Activated CD8-positive, alpha-beta T cell treated with anti-CD3 and anti-CD28 coated beads for 36 hours (primary cell): Measurements from ENCODE around the gene EIF2B2. TPM values are rescaled to one million over a fixed set of nuclear protein-coding genes. Genes with fewer than 3 reads are reported as not detected.
A peak's percentile ranks its signal among the peaks of the same experiment; 100 is the strongest.

ENCODE experiments used
- ATAC-seq: fragments of 200-7000 bp; cut with Tn5 transposase; one replicate; pipeline ENCODE4 v1.10.0; 2021; ENCODE audit warnings: mild to moderate bottlenecking, moderate library complexity
- CTCF ChIA-PET: fragments of 350-600 bp; sonication (Branson Sonifier 250); formaldehyde crosslinking; loops from one replicate; lab custom pipeline; 2021; ENCODE audit warnings: antibody characterized with exemption; lab: Charles Lee
- POLR2A ChIA-PET: fragments of 350-600 bp; sonication (Branson Sonifier 250); formaldehyde crosslinking; loops from one replicate; lab custom pipeline; 2021; ENCODE audit warnings: antibody characterized with exemption; lab: Charles Lee
- DNase-seq: peaks from one replicate; pipeline ENCODE4 v3.0.0-alpha.2; 2020
- H3K27ac Mint-ChIP-seq: one replicate; pipeline ENCODE4 v1.8.0; 2021; ENCODE audit warnings: mild to moderate bottlenecking, mixed read lengths
- H3K27me3 Mint-ChIP-seq: one replicate; pipeline ENCODE4 v1.8.0; 2021; ENCODE audit warnings: mixed read lengths
- H3K36me3 Mint-ChIP-seq: one replicate; pipeline ENCODE4 v1.8.0; 2021; ENCODE audit warnings: low read depth, mixed read lengths
- H3K4me1 Mint-ChIP-seq: one replicate; pipeline ENCODE4 v1.8.0; 2021; ENCODE audit warnings: low read depth, mixed read lengths
- H3K4me3 Mint-ChIP-seq: one replicate; pipeline ENCODE4 v1.8.0; 2021; ENCODE audit warnings: mild to moderate bottlenecking, moderate library complexity, mixed read lengths
- H3K9me3 Mint-ChIP-seq: one replicate; pipeline ENCODE4 v1.8.0; 2021; ENCODE audit warnings: mixed read lengths
- intact Hi-C: fragments of 100-400 bp; cut with micrococcal nuclease; formaldehyde crosslinking; loops from one replicate; pipeline ENCODE4 v1.10.0; 2022
- total RNA-seq, 2 experiments: library from RNA; stranded (reverse); gene quantifications; one replicate each; pipeline ENCODE4 v1.2.3, GENCODE V29; 2021
- TF ChIP-seq, protein P1 (sequence below): fragments of 200-600 bp; IDR thresholded peaks from one replicate; pipeline ENCODE4 v1.8.0; 2022; ENCODE audit warnings: antibody characterized with exemption, mild to moderate bottlenecking

The EIF2B2 gene
- total RNA-seq, 2 experiments from 2014 or later: 50.5 to 51.9 TPM

DNA sequence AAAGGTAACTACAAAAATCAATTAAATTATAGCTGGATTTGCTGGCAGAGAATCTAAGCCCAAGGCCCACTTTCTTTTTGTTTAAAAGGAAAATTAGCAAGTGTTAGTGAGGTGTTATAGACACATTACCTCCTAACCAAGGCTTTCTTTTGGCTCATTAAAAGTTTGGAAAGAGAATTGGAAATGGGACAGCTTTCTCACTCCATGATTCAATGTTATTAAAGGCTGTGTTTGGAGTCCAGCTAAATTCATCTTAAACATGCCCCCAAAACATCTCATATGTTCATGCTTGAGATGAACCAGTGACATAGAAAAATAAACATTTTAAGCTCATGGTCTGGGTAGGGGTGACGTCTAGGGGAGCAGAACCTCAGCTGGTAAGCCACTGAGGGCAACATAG lies 33.9 kb upstream of the EIF2B2 start:
- CTCF ChIA-PET: interaction anchor here (1.2 to 4.6 kb wide), 3 partner anchors 23 to 62 kb away, joined by 3 to 26 read pairs (median 9); no protein-coding TSS in a partner anchor
- ATAC-seq: no peak

DNA sequence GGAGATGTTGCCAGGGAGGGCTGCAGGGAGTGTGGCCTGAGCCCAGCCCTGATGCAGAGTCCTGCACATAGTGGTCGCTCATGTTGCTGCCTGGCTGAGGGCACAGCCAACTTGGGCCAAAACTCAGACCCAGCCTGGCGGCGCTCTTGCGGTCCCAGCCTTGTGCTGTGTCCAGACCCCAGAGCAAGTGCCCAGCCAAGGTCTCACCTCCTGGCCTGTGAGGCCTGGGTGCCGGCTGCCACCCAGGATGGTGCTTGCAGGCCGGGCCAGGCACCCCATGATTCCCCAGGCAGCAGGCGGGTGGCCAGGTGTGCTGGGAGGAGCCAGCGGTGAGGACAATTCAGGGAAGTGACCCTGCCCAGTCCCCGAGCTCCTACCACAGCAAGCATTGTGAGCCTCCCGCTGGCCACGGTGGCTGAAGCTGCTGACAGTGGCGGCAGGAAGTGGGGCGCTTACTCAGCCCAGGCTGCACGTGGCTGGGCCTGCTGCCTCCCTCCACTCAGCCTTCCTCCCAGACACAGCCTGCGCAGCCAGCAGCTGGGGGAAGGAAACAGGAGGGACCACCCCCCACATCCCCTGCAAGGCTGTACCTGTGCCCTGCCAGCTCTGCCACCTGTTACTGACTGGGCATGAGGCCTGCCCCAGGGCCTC lies 29.6 kb upstream of the EIF2B2 start:
- Mint-ChIP-seq H3K36me3 (no peaks in the 10 kb centered on the region), H3K27me3 (no peaks in the 10 kb centered on the region), H3K9me3 (no peaks in the 10 kb centered on the region), H3K4me3 (no peak overlapping the region), H3K4me1 (peaks cover 5% of the 10 kb centered on the region), H3K27ac (peak overlapping the region; percentile 25)
- POLR2A ChIA-PET: interaction anchor here (0.6 to 1.2 kb wide), 3 partner anchors 15 to 128 kb away, joined by 3 read pairs; no protein-coding TSS in a partner anchor
- ATAC-seq (peak; percentile 89), DNase-seq (peak; percentile 68)
- TF ChIP-seq, protein P1, sequence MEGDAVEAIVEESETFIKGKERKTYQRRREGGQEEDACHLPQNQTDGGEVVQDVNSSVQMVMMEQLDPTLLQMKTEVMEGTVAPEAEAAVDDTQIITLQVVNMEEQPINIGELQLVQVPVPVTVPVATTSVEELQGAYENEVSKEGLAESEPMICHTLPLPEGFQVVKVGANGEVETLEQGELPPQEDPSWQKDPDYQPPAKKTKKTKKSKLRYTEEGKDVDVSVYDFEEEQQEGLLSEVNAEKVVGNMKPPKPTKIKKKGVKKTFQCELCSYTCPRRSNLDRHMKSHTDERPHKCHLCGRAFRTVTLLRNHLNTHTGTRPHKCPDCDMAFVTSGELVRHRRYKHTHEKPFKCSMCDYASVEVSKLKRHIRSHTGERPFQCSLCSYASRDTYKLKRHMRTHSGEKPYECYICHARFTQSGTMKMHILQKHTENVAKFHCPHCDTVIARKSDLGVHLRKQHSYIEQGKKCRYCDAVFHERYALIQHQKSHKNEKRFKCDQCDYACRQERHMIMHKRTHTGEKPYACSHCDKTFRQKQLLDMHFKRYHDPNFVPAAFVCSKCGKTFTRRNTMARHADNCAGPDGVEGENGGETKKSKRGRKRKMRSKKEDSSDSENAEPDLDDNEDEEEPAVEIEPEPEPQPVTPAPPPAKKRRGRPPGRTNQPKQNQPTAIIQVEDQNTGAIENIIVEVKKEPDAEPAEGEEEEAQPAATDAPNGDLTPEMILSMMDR: no peak
- intact Hi-C loops: no loop called here
- CTCF ChIA-PET: interaction anchor here (0.6 to 2.9 kb wide), 3 partner anchors 28 to 159 kb away, joined by 3 to 11 read pairs (median 3); no protein-coding TSS in a partner anchor

More for the DNA sequence above, 33.9 kb upstream of the EIF2B2 start:
- Mint-ChIP-seq H3K4me1 (peaks cover 6% of the 10 kb centered on the region), H3K36me3 (no peaks in the 10 kb centered on the region), H3K9me3 (no peaks in the 10 kb centered on the region), H3K27me3 (peaks cover 3% of the 10 kb centered on the region), H3K27ac (no peak overlapping the region), H3K4me3 (no peak overlapping the region)
- no peak for DNase-seq
- intact Hi-C loops: no loop called here
- POLR2A ChIA-PET: no interaction called here
- TF ChIP-seq, protein P1: no peak

DNA sequence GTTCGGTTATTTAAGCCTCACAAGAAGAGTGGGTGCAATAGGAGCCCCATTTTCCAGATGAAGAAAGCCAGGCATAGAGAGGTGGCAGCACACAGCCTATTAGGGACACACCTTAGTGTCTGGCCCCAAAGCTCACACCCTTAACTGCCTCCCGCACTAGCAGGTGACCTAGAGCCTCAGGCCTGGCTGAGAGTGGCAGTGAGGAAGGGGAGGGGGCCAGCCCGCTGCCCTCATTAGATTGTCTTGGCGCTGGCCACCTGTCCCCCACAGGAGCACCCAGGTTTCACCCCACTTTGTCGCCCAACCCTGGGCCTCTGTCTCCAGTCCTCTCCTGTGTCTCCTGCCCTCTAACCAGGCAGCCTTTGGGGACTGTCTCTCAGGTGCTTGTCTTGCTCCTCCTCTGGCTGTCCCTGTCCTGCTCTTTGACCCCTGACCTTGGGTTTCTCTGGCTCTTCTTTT lies 28.8 kb upstream of the EIF2B2 start:
- Mint-ChIP-seq H3K27me3 (no peaks in the 10 kb centered on the region), H3K4me3 (no peak overlapping the region), H3K9me3 (no peaks in the 10 kb centered on the region), H3K4me1 (peaks cover 5% of the 10 kb centered on the region), H3K36me3 (no peaks in the 10 kb centered on the region), H3K27ac (peak overlapping the region; percentile 6)
- intact Hi-C loops: no loop called here
- TF ChIP-seq, protein P1: no peak
- ATAC-seq: no peak
- ChIA-PET CTCF (interaction anchor here (1.2 to 2.9 kb wide), 2 partner anchors 28 to 112 kb away, joined by 3 to 11 read pairs; no protein-coding TSS in a partner anchor), POLR2A (interaction anchor here (0.6 to 1.2 kb wide), 2 partner anchors 66 to 94 kb away, joined by 3 read pairs; no protein-coding TSS in a partner anchor)
- DNase-seq: no peak

DNA sequence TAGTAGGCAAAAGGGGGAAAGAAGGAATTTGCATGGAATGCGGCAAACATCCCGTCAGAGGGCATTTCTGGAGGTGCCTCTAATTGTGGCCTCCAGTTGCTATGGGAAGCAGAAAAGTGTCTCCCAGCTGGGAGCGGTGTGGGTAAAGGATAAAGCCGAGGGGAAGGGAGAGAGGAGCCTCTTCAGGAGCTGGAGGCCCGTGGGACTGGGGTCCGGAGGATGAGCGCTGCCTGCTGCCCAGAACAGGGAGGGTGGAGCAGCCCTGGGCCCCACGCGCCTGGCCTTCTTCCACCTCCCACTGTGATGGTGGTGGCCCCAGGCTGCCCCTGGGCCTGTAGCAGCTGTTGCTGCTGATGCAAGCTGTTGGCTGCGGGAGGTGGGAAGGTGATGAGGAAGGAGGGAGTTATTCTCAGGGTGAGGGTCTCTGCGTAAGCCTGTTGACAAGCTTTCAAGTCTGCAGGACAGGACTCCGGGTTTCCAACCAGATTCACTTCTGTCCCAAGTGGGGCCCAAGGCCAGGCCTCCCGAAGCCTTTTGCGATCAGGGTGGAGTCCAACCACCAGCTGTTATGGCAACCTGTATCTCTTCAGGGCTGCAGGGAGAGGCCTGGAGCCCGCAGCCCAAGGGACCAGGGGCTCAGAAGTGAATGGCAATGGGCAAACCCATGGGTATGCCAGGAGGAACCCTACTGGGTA lies 28.2 kb upstream of the EIF2B2 start:
- no peak overlapping the region for H3K4me3 Mint-ChIP-seq
- CTCF ChIA-PET: interaction anchor here (1.2 to 2.9 kb wide), 2 partner anchors 29 to 113 kb away, joined by 3 to 11 read pairs; no protein-coding TSS in a partner anchor

More for the DNA sequence above, 28.2 kb upstream of the EIF2B2 start:
- no peaks in the 10 kb centered on the region for H3K36me3 Mint-ChIP-seq
- DNase-seq (no peak), ATAC-seq (no peak)
- intact Hi-C loops: no loop called here
- H3K9me3 Mint-ChIP-seq: no peaks in the 10 kb centered on the region
- POLR2A ChIA-PET: interaction anchor here (0.6 kb wide), 1 partner anchor 93 kb away, joined by 3 read pairs; no protein-coding TSS in a partner anchor
- H3K27ac Mint-ChIP-seq: peak overlapping the region; percentile 6
- TF ChIP-seq, protein P1: no peak
- H3K4me1 Mint-ChIP-seq: peaks cover 5% of the 10 kb centered on the region
- H3K27me3 Mint-ChIP-seq: no peaks in the 10 kb centered on the region
